Chondrocyte (in vitro differentiated cells): ENCODE measurements around the gene ZNF20. TPM values are rescaled to one million over a fixed set of nuclear protein-coding genes. Genes with fewer than 3 reads are reported as not detected.

Source experiments
- DNase-seq: peaks from one replicate; pipeline ENCODE4 v3.0.0; 2021; ENCODE audit warnings: mixed read lengths, low spot score
- H3K27ac Mint-ChIP-seq: one replicate; pipeline ENCODE4 v1.8.0; 2021; ENCODE audit warnings: mild to moderate bottlenecking, moderate library complexity, mixed read lengths; ENCODE audit not compliant: unreplicated experiment
- H3K27me3 Mint-ChIP-seq: 2 replicates; pipeline ENCODE4 v1.8.0; 2021; ENCODE audit warnings: low read depth, mixed read lengths
- H3K36me3 Mint-ChIP-seq: 2 replicates; pipeline ENCODE4 v1.8.0; 2021; ENCODE audit warnings: low read depth, mixed read lengths
- H3K4me1 Mint-ChIP-seq: 2 replicates; pipeline ENCODE4 v1.8.0; 2021; ENCODE audit warnings: low read depth, mild to moderate bottlenecking, mixed read lengths
- H3K4me3 Mint-ChIP-seq: one replicate; pipeline ENCODE4 v1.8.0; 2021; ENCODE audit warnings: mild to moderate bottlenecking, moderate library complexity, mixed read lengths; ENCODE audit not compliant: unreplicated experiment
- H3K9me3 Mint-ChIP-seq: 2 replicates; pipeline ENCODE4 v1.8.0; 2021; ENCODE audit warnings: low read depth, mixed read lengths
- total RNA-seq: library from RNA; stranded (reverse); gene quantifications from 3 replicates; pipeline ENCODE4 v1.2.1, GENCODE V29; 2021
- TF ChIP-seq, protein P1 (sequence below): fragments of 200-600 bp; sonication (generic); IDR thresholded peaks from 2 replicates; pipeline ENCODE4 v1.5.0; 2021; ENCODE audit warnings: antibody characterized with exemption, mild to moderate bottlenecking, moderate library complexity

ZNF20 gene
- total RNA-seq, 1 donor from 2014 or later, result 2.0 TPM

DNA sequence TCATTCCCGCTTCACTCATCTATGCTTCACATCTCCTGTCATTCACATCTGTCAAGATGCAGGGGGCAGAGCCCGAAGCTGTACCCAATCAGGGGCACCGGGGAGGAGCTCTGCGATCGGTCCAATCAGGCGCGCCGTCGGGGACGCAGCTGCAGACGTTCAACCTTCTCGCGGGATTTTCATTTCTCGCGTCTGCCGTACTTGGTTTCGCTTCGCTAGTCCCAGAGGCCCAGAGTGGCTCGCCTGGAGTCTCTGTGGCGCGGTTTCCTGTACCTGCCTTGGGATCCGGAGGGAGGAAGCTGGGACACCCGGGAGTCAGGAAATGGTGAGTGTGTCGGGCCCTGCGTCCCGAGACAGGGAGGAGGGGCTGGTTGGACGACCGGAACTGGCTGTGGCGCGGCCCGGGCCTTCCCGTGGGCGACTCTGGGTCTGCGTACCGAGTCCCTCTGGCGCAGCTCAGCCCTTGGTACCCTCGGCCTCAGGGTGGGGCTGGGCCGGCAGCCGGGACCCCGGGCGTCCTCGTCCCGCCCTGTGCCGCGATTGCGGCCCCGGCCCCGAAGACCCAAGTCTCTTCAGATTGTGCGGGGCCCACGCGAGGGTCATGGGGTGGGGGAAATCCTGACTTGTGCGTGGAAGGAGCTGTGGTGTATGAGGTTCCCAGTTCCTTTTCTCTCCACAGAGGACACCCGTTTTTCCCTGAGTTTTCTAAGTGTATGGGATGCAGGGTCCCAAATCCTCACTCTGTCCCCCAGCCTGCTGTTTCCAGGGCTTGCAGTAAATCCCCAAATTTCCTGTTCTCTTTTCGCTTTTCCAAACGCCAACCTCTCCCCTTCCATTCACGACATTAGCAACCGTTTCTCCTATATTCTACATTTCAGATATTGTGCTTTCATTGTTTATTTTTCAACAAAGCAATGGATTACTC, 23.0 kb upstream of the ZNF20 start, which contains the start of gene ZNF136:
Gene ZNF136 (plus strand): TSS at position 215 of the 925 bp plus-strand sequence. CDS start 108 bp downstream, at position 323.
- peak within 1 kb of the TSS; percentile 100 for H3K27ac Mint-ChIP-seq
- peaks cover 41% of the 10 kb centered on the region for H3K4me1 Mint-ChIP-seq

DNA sequence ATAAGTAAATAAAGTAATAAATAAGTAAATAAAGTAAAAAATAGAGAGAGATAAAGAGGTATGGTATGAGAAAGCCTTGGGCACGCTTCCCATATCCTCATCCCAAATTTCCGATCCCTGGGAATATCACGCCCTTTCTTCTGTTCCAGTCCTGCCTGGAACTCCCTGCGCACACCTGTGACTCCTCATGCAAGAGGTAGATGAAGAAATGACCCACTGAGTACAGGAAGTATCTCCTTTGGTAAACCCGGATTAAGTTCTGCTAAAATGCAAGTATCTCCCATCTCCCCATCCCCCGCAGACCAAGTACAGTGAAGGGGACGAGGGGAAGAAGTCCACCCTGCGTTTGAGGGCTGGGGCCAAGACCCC, 22.3 kb upstream of the ZNF20 start:
- Mint-ChIP-seq H3K9me3 (no peaks in the 10 kb centered on the region), H3K27me3 (no peaks in the 10 kb centered on the region), H3K36me3 (no peaks in the 10 kb centered on the region), H3K4me3 (peak overlapping the region; percentile 89), H3K4me1 (peaks cover 41% of the 10 kb centered on the region), H3K27ac (peak overlapping the region; percentile 100)
- DNase-seq, result no peak
- TF ChIP-seq, protein P1, sequence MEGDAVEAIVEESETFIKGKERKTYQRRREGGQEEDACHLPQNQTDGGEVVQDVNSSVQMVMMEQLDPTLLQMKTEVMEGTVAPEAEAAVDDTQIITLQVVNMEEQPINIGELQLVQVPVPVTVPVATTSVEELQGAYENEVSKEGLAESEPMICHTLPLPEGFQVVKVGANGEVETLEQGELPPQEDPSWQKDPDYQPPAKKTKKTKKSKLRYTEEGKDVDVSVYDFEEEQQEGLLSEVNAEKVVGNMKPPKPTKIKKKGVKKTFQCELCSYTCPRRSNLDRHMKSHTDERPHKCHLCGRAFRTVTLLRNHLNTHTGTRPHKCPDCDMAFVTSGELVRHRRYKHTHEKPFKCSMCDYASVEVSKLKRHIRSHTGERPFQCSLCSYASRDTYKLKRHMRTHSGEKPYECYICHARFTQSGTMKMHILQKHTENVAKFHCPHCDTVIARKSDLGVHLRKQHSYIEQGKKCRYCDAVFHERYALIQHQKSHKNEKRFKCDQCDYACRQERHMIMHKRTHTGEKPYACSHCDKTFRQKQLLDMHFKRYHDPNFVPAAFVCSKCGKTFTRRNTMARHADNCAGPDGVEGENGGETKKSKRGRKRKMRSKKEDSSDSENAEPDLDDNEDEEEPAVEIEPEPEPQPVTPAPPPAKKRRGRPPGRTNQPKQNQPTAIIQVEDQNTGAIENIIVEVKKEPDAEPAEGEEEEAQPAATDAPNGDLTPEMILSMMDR, result no peak

More for the DNA sequence above, 23.0 kb upstream of the ZNF20 start, which contains the start of gene ZNF136:
- no peaks in the 10 kb centered on the region for H3K9me3 Mint-ChIP-seq
- peak within 1 kb of the TSS; percentile 89 for H3K4me3 Mint-ChIP-seq
- TF ChIP-seq, protein P1, result no peak
- H3K36me3 Mint-ChIP-seq, result no peaks in the 10 kb centered on the region
- H3K27me3 Mint-ChIP-seq, result no peaks in the 10 kb centered on the region
- peak; percentile 98 for DNase-seq

DNA sequence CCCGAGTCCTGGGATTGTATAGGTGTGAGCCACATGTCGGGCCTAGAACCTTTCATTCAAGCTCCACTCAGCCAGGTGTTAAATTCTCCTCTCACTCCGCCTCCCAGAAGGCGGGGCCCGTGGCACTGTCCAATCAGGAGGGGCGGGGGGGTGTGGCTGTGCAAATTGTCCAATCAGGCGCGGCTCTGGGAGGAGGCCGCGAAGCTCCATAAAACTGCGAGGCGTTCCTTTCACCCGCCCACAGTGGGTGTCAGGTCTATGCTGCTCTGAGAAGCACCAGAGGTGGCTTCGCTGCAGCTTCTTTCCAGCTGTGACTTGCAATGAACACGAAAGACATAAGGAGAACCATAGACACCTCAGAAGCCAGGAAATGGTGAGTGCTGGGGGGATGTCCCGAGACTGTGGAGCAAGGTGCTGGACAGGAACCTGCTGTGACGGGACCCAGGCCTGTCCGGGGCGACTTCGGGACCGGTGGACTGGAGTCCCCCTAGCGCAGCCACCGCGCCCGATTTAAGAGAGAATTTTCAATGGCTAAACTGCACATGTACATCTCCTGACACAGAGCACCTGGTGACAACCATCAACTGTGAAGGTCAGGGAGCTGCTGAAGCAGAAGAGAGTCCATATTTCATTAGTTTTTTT, 19.7 kb upstream of the ZNF20 start:
- Mint-ChIP-seq H3K4me3 (no peak overlapping the region), H3K9me3 (no peaks in the 10 kb centered on the region), H3K36me3 (no peaks in the 10 kb centered on the region), H3K27me3 (no peaks in the 10 kb centered on the region), H3K27ac (no peak overlapping the region), H3K4me1 (peaks cover 33% of the 10 kb centered on the region)
- DNase-seq, result no peak
- TF ChIP-seq, protein P1, result no peak

DNA sequence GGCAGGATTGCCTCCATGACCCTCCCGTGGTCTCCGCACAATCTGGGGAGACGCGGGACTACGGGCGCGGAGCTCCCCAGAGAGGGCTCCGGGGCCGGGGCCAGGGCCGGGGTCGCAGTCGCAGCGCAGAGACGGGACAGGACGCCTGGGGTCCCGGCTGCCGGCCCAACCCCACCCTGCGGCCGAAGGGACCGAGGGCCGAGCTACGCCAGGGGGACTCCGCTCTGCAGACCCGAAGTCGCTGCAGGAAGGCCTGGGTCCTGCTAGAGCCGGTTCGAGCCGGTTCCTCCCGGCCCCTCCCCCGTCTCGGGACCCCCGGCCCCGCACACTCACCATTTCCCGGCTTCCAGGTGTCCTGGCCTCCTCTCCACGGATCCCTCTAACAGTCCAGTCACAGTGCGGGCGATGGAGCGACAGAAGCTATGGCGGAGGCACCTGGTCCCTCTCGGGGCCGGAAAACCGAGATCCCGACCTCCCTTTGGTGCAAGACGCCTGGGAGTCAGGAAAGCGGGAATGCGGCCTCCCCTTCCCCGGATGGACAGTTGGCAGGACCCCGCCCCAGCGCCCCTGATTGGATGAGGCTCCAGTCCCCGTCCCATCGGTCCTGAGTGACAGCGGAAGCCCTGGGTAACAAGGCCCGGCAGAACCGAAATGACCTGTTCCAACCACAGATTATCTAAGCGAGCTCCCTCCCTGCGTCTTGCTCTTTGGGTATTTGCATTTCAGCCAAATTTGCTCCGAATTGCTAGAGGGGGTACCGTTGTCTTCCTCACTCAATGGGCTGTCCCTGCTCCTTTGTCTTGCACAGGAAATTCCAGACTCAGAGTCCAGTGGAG, 16.3 kb upstream of the ZNF20 start, which contains the start of gene ZNF625:
Gene ZNF625 (minus strand): TSS at position 512 of the 836 bp plus-strand sequence. CDS start 176 bp downstream, at position 336.
- Mint-ChIP-seq H3K4me1 (peaks cover 21% of the 10 kb centered on the region), H3K9me3 (no peaks in the 10 kb centered on the region), H3K27ac (peak within 1 kb of the TSS; percentile 93), H3K27me3 (no peaks in the 10 kb centered on the region), H3K36me3 (peaks cover 11% of the 10 kb centered on the region), H3K4me3 (peak within 1 kb of the TSS; percentile 89)
- TF ChIP-seq, protein P1, result peak; percentile 15
- DNase-seq, result peak; percentile 97
